ENCODE results near the gene PLEKHO1. TPM values are rescaled to one million over a fixed set of nuclear protein-coding genes. Genes with fewer than 3 reads are reported as not detected.

The PLEKHO1 gene
- total RNA-seq, 1 donor from 2014 or later: 84.7 TPM

DNA sequence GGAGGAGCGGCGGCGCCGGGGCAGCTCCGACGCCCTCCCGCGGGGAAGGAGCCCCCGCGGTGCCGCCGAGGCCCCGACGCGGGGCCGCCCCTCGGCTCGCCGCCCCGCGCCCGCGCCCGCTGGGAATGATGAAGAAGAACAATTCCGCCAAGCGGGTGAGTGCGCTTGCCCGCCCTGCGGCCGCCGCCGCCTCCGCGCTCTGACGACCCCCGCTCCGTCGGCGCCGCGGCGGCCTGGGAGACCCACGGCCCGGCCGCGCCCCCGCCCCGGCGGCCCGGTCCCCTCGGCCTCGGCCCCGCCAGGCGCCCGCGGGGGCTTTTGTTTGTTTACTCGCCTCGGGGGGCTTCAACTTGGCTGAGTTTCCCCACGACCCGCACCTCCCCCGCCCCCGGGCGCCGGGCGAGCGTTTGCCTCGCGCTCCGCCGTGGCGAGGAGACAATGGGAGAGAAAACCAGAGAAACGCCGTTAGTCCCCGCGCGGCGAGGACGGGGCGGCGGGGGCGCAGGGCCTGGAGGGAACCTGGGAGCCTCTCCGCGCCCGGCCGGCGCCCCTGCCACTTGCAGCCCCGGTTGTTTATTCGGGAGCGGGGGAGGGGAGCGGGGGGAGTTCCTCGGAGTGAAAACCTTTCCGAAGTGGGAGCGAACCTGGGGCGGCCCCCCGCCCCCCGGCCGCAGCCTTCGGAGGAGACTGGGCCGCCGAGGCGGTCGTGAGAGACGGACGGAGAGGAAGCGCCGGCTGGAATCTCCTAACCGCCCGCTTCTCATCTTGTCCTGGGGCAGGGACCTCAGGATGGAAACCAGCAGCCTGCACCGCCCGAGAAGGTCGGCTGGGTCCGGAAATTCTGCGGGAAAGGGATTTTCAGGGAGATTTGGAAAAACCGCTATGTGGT lies 661 bp downstream of the PLEKHO1 start:
- no peak for DNase-seq (ENCODE audit: low spot score)

DNA sequence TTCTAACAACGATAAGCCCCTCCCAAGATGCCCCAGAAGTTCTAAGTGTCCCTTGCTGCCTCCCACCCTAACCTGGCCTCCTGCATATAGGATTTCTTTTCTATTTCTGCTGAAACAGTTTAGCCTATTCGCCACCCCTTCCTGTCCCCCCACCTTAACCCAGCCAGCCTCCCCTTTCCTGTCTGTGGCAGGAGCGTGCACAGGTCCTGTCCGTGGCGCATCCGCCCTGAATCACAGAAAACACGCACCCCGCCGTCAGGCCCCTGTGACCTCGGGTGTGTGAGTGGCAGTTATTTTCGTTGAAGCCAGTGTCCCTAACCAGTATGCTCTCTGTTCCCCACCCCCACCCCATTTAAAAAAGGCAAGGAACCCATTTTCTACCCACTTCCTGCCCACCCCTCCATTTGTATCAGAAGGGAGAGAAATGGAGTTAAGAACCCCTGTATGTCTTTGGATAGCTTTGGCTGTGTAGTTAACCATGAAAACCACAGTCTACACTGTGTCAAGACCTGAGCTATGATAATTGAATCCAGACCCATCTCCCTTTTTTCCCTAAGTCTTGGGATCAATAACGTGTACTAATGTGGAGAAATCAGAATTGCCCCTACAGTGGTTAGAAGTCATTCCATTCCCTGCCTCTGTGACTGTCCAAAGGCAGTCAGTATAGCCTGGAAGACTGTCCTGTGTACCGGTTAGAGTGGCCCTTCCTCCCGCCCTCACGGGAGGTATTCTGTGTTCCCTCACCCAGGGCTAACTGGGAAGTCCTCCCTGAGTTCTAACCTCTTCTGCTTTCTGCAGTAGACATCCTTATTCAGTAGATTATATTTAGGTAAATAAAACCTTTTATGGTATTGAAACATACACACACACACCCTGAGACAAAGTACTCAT lies 1.8 kb downstream of the PLEKHO1 start:
- DNase-seq (ENCODE audit: low spot score): no peak

GRCh38 chr1:150152182-150152536 lies 2.4 kb downstream of the PLEKHO1 start:
- DNase-seq (ENCODE audit: low spot score): no peak

DNA sequence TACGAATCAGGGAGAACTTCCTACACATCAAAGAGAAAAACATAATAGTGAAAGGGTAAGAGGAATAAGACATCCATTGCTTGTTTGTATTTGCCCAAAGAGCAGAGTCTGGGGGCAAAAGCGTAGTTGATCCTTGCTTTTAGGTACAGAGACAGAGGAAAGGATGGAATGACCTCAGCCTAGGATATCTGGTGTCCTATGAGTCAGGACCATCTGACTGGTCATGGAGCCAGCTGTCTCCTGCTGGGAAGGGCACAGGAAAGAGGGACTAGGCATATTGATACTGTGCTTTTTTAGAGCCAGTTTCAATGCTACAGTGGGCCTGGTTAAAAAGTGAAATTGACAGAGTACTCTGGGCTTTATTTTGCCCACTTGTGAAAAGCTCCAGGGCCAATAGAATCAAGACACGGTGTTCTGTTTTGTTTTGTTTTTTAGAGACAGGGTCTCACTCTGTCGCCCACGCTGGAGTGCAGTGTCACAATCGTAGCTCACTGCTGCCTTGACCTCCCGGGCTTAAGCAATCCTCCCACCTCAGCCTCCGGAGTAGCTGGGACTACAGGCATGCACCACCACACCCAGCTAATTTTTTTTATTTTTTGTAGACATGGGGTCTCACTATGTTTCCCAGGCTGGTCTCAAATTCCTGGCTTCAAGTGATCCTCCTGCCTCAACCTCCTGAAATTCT lies 3.2 kb downstream of the PLEKHO1 start:
- no peak for DNase-seq (ENCODE audit: low spot score)

GRCh38 chr1:150154143-150154542 lies 4.4 kb downstream of the PLEKHO1 start:
- no peak for DNase-seq (ENCODE audit: low spot score)

- no peak for DNase-seq (ENCODE audit: low spot score)
Measured at GRCh38 chr1:150155413-150156071, 5.8 kb downstream of the PLEKHO1 start.

DNA sequence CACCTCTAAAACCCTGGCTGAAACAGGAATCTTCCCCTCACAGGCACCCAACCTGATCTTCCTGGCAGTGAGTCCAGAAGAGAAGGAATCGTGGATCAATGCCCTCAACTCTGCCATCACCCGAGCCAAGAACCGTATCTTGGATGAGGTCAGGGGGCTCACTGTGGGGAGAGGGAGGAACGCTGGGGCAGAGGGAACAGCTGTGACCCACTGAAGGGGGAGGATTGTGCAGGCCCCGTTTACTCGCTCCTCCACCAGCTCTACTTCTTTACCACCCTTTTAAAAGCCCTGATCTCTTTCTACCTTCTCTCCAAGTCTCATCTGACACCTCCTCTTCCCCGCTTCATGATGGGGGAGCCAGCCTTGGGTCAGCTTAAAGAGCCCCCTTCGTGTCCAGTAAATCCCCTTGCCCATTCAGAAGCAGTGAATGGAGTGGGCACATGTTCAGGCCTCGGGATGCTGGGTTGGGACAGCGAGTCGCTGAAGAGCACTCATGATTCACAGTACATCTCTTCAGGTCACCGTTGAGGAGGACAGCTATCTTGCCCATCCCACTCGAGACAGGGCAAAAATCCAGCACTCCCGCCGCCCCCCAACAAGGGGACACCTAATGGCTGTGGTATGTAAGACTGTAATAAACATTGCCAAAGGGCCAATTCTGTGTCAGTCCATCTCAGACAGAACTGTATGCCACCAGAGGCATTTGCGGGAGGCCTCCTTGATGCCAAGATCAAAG lies 7.3 kb downstream of the PLEKHO1 start:
- DNase-seq (ENCODE audit: low spot score): no peak

- no peak for DNase-seq (ENCODE audit: low spot score)
Measured at GRCh38 chr1:150159550-150159949, 9.8 kb downstream of the PLEKHO1 start.

DNA sequence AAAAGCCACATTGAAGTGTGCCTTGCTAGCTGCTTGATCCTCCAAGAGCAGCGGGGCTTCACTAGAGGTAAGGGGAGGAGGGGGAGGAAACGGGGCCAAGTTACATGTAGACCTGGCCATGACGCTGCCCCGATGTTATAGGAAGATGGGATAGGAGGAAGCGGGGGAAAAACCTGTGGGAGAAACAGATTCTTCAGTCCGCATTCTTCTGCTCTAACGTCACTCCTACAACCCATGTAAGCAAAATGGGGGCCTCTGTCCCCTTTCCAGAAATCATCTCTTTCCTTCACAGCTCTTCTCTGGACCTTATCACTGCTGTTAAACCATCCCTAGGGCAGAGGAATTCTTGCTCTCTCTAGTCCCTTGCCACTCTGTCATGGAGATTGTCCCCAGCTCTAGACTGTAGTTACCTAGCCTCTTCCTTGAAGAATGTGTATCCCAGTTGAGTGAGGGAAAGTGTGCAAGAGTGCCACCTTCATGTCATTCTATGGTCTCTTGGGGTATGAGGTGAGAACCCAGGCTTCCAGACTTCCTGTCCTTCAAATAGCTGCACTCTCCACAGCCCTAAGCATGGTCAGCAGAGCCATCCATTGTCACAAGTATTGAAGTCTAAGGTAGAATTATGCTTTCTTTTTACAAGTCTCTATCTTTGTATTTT lies 11.4 kb downstream of the PLEKHO1 start:
- no peak for DNase-seq (ENCODE audit: low spot score)

GRCh38 chr1:150161747-150162581 lies 12.2 kb downstream of the PLEKHO1 start:
- no peak for DNase-seq (ENCODE audit: low spot score)

- DNase-seq (ENCODE audit: low spot score): no peak
Measured at GRCh38 chr1:150162582-150162861, 12.8 kb downstream of the PLEKHO1 start.

DNA sequence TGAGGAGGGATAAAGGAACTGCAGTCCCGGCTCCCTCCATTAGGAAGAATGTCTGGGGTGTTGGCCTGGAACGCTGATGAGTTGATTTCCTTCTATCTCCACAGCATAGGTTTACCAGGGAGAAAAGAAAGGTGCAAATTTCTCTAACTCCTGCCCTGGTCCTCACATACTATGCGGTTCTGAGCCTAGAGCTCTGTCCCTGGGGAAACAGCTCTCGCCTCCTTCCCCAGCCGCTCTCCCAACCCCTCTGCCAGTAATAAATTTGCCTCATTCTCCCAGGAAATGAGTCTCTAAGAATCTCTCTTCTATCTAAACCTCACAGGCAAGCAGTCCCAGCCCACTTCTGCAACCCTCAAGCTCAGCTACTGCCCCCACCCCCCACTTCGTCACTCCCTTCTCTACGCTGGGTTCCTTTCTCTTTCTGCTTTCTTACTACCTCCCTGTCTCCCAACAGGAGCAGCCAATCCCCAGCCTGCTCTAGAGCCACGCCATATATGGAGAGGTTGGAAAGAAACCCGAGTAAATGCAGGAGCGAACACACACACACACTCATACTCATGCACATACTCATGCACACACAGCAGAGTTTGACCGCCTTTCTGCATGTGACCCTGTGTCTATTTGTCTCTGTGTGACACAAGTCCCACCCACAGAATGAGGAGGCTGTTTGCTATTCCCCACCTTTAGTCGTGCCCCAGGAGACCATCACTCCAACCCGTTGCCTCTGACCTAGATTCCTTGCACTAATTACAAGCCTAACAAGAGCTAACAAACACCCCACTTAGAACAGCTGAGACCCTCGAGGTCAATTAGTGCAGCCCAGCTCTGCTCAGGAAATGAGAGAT lies 13.4 kb downstream of the PLEKHO1 start:
- peak; percentile 99 for DNase-seq (ENCODE audit: low spot score)

DNA sequence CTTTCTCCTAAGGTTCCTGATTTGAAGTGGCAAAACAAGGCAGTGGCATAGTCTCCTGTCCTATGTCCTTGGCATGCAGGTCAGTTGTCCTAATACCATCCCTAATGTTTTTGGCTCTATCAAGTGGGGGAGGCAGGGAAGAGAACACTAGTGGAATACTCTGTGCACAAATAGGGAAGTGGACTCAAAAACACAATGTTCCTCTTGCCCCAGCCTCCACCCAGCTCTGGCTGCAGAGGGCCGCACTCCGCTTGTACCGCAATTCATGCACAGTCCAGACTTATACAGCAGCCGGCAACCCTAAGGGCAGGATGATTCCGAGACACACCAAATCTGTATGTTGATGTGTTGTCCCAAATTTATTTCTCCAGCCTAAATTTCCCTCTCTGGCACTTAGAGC lies 14.5 kb downstream of the PLEKHO1 start:
- DNase-seq (ENCODE audit: low spot score): no peak

- no peak for DNase-seq (ENCODE audit: low spot score)
Measured at GRCh38 chr1:150164779-150165178, 15.1 kb downstream of the PLEKHO1 start.

GRCh38 chr1:150165622-150166612 lies 16.2 kb downstream of the PLEKHO1 start:
- no peak for DNase-seq (ENCODE audit: low spot score)

- peak; percentile 58 for DNase-seq (ENCODE audit: low spot score)
Measured at GRCh38 chr1:150168960-150169601, 19.4 kb downstream of the PLEKHO1 start.

GRCh38 chr1:150171801-150172200 lies 22.1 kb downstream of the PLEKHO1 start:
- no peak for DNase-seq (ENCODE audit: low spot score)
